Lung (tissue), 12 donors: Measurements from ENCODE around the gene SPATS2L. TPM values are rescaled to one million over a fixed set of nuclear protein-coding genes. Genes with fewer than 3 reads are reported as not detected.

Experiments
- ATAC-seq: fragments of 200-7000 bp; cut with Tn5 transposase; one replicate; pipeline ENCODE4 v1.9.1; 2020; ENCODE audit warnings: moderate number of reproducible peaks; ENCODE audit not compliant: insufficient read depth, low FRiP score
- DNase-seq, 3 donors: peaks; one replicate each; pipeline ENCODE4 v3.0.0-alpha.2; 2013 to 2017
- H3K27ac ChIP-seq, 2 donors: one replicate each; pipeline ENCODE4 v1.5.1; 2013; ENCODE audit warnings: mild to moderate bottlenecking in 2 of 2, moderate library complexity in 2 of 2, control low read depth in 1 of 2, inconsistent platforms in 1 of 2, low read depth in 1 of 2, low read length in 1 of 2
- H3K27me3 ChIP-seq, 3 donors: one replicate each; pipeline ENCODE4 v1.5.1; 2013; ENCODE audit warnings: low read length in 2 of 3; ENCODE audit not compliant: control insufficient read depth in 3 of 3, insufficient read depth in 3 of 3
- H3K36me3 ChIP-seq, 4 donors: one replicate each; pipeline ENCODE4 v1.5.1; 2013; ENCODE audit warnings: low read length in 4 of 4, mild to moderate bottlenecking in 1 of 4, moderate library complexity in 1 of 4; ENCODE audit not compliant: control insufficient read depth in 4 of 4, insufficient read depth in 4 of 4
- H3K4me1 ChIP-seq, 5 donors: one replicate each; pipeline ENCODE4 v1.5.1; 2013; ENCODE audit warnings: low read length in 5 of 5, mild to moderate bottlenecking in 2 of 5, moderate library complexity in 1 of 5; ENCODE audit not compliant: control insufficient read depth in 5 of 5, insufficient read depth in 5 of 5
- H3K4me3 ChIP-seq: one replicate; pipeline ENCODE4 v1.5.1; 2013; ENCODE audit warnings: mild to moderate bottlenecking, control low read depth, moderate library complexity
- H3K9ac ChIP-seq, 2 donors: one replicate each; pipeline ENCODE4 v1.5.1; 2013; ENCODE audit warnings: low read length in 2 of 2, control low read depth in 1 of 2; ENCODE audit not compliant: insufficient read depth in 1 of 2
- H3K9me3 ChIP-seq, 4 donors: one replicate each; pipeline ENCODE4 v1.5.1; 2013; ENCODE audit warnings: low read length in 3 of 4, mild to moderate bottlenecking in 1 of 4, moderate library complexity in 1 of 4; ENCODE audit not compliant: control insufficient read depth in 4 of 4, insufficient read depth in 3 of 4
- CTCF ChIP-seq: IDR thresholded peaks from 2 replicates; pipeline ENCODE4 v1.5.1; 2012; ENCODE audit warnings: mild to moderate bottlenecking; ENCODE audit errors: control extremely low read depth, extremely low read depth
- WGBS, 2 donors: extraction: QIAGEN DNeasy Blood & Tissue Kit; methylation state at CpG; one replicate each; pipeline ENCODE4 v1.1.7; 2013; 5-methylcytosine and 5-hydroxymethylcytosine counted together
- polyA plus RNA-seq, 2 donors: library from polyadenylated mRNA; stranded (reverse); fragments of 200-250 nt; gene quantifications; one replicate each; pipeline ENCODE4 v1.2.1, GENCODE V29; 2013
- total RNA-seq, 2 donors: library from RNA; depleted of rRNA in 1 of 2; stranded (reverse); fragments of >200 nt in 1 of 2; gene quantifications; one replicate each; pipeline ENCODE4 v1.2.1, GENCODE V29; 2014 to 2021
- donor health status: control.
- donor health status: control.
- donor health status: Bipolar disorder and iron deficiency.
- donor health status: healthy.
- donor health status: DM: yes; HTN: yes; CAD: no.

SPATS2L gene
- total and polyA plus RNA-seq, 4 donors: 30.5 to 96.8 (median 57.2) TPM

GRCh38 chr2:200476836-200477235, 170.3 kb downstream of the SPATS2L start:
- ATAC-seq: no peak
- no peaks in the 10 kb centered on the region for H3K27me3 ChIP-seq
- H3K9ac ChIP-seq: no peak overlapping the region
- no peak for TF ChIP-seq CTCF
- DNase-seq: no peak
- H3K4me1 ChIP-seq: peaks cover 0 to 8% (median 0%) of the 10 kb centered on the region in 5 donors
- WGBS, 2 donors: 87 to 91% methylated on average over 8 of the region's 8 CpGs
- H3K27ac ChIP-seq: no peak overlapping the region
- peaks cover 0 to 22% (median 16%) of the 10 kb centered on the region in 4 donors for H3K36me3 ChIP-seq
- no peak overlapping the region for H3K4me3 ChIP-seq
- H3K9me3 ChIP-seq: no peaks in the 10 kb centered on the region

DNA sequence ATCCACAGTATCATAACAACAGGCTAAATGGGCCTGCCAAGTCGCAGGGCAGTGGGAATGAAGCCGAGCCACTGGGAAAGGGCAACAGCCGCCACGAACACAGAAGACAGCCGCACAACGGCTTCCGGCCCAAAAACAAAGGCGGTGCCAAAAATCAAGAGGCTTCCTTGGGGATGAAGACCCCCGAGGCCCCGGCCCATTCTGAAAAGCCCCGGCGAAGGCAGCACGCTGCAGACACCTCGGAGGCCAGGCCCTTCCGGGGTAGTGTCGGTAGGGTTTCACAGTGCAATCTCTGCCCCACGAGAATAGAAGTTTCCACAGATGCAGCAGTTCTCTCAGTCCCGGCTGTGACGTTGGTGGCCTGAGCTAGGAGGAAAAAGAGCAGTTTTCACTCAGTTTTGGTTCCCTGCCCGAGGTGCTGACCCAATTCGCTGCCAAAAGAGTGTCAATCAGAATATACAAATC, 171.2 kb downstream of the SPATS2L start:
- DNase-seq (no peak), ATAC-seq (no peak)
- no peaks in the 10 kb centered on the region for H3K9me3 ChIP-seq
- H3K36me3 ChIP-seq: peaks cover 0 to 18% (median 12%) of the 10 kb centered on the region in 4 donors
- no peak overlapping the region for H3K9ac ChIP-seq
- no peaks in the 10 kb centered on the region for H3K27me3 ChIP-seq
- H3K4me3 ChIP-seq: no peak overlapping the region
- H3K27ac ChIP-seq: no peak overlapping the region
- no peak for TF ChIP-seq CTCF
- 88 to 95% methylated on average over 21 of the region's 21 CpGs for WGBS, 2 donors
- peaks cover 0 to 8% (median 0%) of the 10 kb centered on the region in 5 donors for H3K4me1 ChIP-seq

GRCh38 chr2:200479692-200480265, 173.3 kb downstream of the SPATS2L start:
- H3K27ac ChIP-seq: peak overlapping the region in 1 of 2 donors; percentile 15
- ATAC-seq (peak; percentile 32), DNase-seq (peak in 1 of 3 donors; percentile 29)
- peaks cover 0 to 8% (median 0%) of the 10 kb centered on the region in 5 donors for H3K4me1 ChIP-seq
- H3K27me3 ChIP-seq: no peaks in the 10 kb centered on the region
- no peaks in the 10 kb centered on the region for H3K9me3 ChIP-seq
- TF ChIP-seq CTCF: no peak
- H3K4me3 ChIP-seq: no peak overlapping the region
- peaks cover 0 to 14% (median 7%) of the 10 kb centered on the region in 4 donors for H3K36me3 ChIP-seq
- H3K9ac ChIP-seq: no peak overlapping the region
- WGBS, 2 donors: 28 to 50% methylated on average over 8 of the region's 8 CpGs

DNA sequence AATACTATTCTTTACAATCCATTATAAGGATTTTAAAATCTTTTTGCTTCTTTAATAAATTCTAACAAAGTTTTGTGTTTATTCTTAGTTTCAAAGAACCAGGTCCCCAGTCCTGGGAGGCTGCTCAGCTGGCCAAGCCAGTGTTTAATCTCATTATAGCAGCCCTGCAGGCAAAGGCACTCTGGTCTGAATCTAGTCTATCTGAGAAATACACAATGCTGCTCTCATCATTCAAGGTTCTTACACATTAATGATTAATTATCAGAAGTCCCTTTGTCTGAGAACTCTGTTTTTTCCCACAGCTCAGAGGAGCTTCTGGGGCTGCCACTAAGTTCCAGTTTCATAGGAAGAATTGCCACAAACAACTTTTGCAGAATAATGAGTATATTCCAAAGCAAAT, 175.7 kb downstream of the SPATS2L start:
- no peak for TF ChIP-seq CTCF
- no peak overlapping the region for H3K27ac ChIP-seq
- peaks cover 0 to 8% (median 0%) of the 10 kb centered on the region in 5 donors for H3K4me1 ChIP-seq
- H3K36me3 ChIP-seq: peaks cover 0 to 6% (median 3%) of the 10 kb centered on the region in 4 donors
- H3K27me3 ChIP-seq: no peaks in the 10 kb centered on the region
- no peak overlapping the region for H3K9ac ChIP-seq
- DNase-seq: no peak
- no peaks in the 10 kb centered on the region for H3K9me3 ChIP-seq
- H3K4me3 ChIP-seq: no peak overlapping the region
- ATAC-seq: no peak
